HG02678 (cell line): ENCODE measurements around the gene TCP11.

Source experiments
- ATAC-seq: cut with Tn5 transposase; IDR thresholded peaks from one replicate; pipeline ENCODE4 v1.9.1; 2021; ENCODE audit warnings: mild to moderate bottlenecking, moderate library complexity; ENCODE audit not compliant: unreplicated experiment

TCP11 gene

GRCh38 chr6:35141007-35141655, at the start of gene TCP11:
TSS of gene TCP11 (minus strand) at chr6:35141339. CDS start at chr6:35140870, 469 bp downstream.
- ATAC-seq, result no peak

DNA sequence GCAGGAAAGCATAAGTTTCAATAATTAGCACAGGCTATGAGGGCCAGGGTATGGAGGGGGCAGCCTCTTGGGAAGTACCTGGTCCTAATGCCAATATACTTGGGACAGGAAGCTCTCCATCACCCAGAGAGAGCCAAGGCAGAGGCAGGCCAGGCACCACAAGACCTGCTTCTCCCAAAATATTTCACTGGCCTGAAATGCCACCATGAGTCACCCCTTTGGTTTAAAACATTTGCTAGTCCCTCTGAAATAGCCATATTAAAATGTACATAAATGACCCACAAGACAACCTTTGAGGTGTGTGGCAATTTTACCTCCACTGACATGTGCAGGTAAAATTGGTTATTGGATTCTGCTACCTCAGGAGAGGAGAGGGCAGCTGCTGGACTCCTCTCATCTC, 49.2 kb upstream of the TCP11 start:
- ATAC-seq, result no peak

DNA sequence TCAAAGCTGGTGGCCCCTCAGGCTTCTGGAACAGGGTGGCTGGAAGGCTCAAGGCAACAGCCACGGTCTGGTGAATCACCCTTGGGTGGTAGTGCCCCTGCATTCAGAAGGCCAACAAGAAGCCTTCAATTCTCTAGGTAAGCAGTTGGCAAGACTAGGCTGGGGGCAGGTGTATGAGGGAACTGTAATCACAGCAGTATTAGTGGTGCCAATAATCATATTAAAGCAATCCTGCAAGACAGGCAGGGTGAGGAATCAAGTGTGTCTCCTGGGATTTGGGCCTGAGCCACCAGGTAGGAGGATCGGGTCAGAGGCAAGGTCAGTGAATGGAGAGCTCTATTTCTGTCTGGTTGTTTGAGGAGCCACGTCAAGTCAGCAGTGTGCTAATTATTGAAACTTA, 47.7 kb upstream of the TCP11 start:
- ATAC-seq, result no peak

DNA sequence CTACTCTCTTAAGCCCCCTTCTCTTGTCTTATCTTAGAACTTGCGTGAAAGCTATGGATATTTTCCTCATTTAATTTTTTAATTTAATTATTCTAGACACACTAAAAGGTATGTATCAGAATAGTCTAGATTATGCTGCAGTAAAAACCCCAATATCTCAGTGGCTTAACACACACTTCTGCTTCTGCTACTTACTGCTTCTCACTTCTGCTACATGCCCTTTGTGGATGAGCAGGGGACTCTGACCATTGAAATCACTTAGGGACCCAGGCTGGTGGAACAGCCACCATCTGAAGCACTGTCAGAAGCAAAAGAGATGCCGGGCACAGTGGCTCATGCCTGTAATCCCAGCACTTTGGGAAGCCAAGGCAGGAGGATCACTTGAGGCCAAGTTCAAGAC, 45.4 kb upstream of the TCP11 start:
- no peak for ATAC-seq

GRCh38 chr6:35185971-35186370, 44.8 kb upstream of the TCP11 start:
- no peak for ATAC-seq

- no peak for ATAC-seq
These were observed 44.2 kb upstream of the TCP11 start for GRCh38 chr6:35185302-35185681.

DNA sequence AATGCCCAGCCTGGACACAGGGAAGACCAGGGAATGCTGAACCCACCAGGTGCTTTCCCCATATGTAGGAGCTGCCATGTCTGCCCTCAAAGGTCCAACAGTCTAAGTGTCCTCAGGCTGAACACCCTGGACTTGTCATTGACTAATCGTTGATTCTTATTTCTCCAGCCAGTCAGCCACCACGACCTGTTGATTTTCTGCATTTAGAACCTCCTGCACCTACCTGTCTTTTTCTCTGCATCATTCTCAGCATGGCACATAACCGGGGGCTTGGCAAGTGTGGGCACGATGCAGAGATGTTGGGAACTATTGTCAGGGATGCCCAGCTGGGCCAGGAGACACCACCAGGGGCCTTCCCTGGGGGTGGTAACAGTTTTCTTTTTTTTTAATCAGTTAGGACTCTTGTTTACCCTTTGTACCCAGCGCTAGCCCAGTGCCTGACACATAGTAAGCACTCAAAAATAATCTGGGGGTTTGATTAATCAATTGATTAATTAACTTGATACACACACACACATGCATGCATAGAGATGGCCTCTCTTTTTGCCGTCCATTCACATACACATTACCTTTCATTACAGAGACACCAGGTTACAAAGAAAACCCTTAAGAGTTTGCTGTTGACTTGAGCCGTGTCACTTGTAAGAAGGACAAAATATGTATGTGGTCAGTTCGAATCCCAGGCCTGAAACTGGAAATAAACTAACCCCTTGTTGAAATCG, 43.6 kb upstream of the TCP11 start:
- no peak for ATAC-seq

GRCh38 chr6:35183935-35184334, 42.8 kb upstream of the TCP11 start:
- no peak for ATAC-seq

GRCh38 chr6:35183281-35183680, 42.1 kb upstream of the TCP11 start:
- ATAC-seq, result no peak

GRCh38 chr6:35181933-35182612, 40.9 kb upstream of the TCP11 start:
- ATAC-seq, result no peak

DNA sequence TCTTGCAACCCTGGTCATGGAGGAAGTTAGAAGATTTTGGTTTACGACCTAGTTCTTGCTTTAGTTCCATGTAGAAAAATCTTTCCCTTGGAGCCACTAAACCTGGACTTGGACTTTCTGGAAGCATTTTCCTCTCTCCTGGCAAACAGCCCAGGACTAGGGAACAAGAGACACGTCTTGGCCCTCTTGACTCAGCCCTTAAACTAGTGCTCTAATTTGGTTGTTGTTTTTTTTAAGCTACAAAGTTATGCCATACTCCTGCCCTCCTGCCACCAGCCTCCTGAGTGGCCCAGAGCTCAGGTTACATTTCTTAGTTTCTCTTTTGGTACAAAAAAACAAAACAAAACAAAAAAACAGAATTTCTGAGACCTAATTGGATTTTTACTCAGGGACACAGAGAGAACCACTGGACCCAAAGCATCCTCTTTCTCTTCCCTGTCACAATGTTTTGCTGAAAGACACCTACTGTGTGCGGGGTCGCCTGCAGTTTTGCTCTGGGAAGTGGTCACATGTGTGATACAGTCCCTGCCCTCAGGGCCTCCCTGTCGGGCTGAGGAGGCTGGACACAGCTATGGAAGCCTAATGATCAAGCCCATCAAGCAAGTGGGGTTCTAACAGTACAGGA, 40.3 kb upstream of the TCP11 start:
- no peak for ATAC-seq

DNA sequence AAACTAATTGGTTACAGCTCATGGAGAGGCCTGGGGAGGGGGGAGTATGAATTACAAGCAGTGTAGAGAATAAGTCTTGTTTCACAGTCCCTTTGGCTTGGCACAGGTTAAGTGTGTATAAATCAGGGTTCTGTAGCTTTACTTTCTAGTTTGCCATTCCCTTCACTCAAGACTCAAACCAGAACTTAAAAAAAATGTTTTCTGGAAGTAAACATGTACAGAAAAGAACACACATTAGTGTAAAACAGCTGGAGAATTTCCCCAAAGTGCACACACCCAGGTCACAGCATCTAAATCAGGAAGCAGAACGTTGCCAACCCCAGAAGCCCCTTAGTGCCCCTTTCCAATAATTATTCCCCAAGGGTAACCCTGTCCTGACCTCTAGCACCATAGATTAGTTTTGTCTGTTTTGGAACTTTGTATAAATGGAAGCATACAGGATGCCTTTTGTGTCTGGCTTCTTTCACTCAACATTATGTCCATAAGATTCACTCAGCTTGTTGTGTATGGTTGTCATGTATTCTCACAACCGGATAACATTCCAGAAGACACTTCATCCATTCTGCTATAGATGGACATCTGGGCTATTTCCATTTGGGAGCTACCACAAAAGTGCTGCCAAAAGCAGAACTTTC, 38.9 kb upstream of the TCP11 start:
- ATAC-seq, result no peak

DNA sequence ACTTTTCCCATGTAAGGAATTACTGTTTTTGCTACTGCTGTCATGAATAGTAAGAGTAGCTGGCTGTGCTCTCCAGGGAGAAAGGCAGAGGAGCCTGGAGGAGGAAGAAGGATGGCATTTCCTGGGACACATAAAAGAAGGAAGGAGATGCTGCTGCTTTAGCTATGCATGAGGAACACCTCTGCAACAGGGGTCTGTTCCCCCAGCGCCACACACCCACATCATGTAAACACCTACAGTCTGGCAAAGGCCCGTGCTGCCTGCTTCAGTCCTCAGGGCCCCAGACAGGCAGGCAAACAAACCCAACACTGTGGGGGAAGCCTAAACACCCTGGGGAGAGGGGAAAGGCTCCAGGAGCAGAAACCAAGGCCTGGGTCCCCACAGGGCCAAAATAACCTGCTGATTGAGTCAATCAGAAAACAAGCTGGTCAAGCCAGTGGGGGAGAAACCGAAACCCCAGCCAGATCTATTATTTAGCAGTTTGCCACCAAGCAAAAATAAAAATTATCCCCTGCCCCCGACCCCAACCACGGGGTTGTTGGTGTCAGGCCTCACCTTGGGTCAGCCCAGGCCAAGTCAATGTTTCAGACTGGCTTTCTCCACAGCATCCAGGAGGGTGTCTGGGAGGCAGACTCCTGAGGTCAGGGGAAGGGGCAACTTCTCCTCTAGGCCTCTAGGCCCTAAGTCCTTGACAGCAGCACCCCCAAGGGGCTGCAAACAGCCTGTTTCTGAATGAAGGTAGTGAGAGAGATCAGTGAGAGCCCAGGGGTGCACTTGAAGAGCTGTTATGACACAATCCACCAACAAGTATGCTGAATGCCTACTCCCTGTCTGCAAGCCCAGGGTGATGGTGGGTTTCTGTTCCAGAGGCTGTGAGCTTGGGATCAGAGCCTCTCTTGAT, 38.0 kb upstream of the TCP11 start:
- no peak for ATAC-seq

DNA sequence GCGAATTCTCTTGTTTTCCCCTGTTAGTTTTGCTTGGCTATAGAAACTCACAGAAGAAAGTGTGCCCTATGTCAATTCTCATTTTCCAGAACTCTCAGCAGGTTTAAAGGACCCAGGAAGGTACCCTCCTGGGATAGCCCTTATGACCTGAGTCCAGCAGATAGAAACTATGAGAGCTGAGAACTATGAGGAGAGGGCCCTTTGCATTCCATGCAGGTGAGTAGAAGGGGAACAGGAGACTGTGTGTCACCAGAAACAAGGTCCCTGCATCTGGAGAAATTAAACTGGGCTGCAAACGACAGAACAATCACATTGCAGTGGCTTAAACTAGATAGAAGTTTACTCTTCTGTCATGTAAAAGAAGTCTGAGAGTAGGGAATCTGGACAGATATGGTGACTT, 36.9 kb upstream of the TCP11 start:
- no peak for ATAC-seq

GRCh38 chr6:35177596-35177995, 36.5 kb upstream of the TCP11 start:
- no peak for ATAC-seq

- no peak for ATAC-seq
These were observed 36.0 kb upstream of the TCP11 start for GRCh38 chr6:35177157-35177556.

GRCh38 chr6:35176301-35177024, 35.3 kb upstream of the TCP11 start:
- no peak for ATAC-seq

DNA sequence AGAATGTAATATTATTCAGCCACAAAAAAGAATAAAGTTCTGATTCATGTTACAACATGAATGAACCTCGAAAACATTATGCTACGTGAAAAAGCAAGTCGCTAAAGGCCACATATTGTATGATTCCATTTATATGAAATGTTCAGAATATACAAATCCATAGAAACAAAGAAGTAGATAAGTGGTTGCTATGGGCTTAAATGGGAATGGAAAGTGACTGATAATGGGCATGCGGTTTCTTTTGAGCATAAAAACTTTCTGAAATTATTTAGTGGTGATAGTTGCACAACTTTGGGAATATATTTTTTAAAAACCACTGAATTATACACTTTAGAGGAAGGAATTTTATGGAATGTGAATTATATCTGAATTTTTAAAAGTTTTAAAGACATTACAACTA, 33.4 kb upstream of the TCP11 start:
- no peak for ATAC-seq

DNA sequence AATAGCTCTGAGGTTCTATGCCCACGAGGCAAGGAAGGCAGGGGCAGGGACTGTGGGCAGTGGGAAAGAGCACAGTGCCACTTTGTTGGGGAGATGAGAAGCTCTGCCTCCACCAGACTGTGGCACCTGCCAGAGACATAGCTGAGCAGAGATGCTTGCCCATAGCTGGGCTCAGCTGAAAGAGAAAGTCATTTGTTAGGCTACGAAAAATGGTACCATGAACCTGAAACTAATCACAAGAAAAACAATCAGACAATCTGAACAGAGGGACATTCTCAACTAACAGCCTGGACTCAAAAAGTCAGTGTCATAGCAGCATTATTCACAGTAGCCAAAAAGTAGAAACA, 32.9 kb upstream of the TCP11 start:
- ATAC-seq, result no peak
